ENCODE data around the gene HENMT1. TPM values are rescaled to one million over a fixed set of nuclear protein-coding genes. Genes with fewer than 3 reads are reported as not detected.

The HENMT1 gene
- total RNA-seq, 1 donor from 2014 or later: 3.7 TPM

- peaks cover 1% of the 10 kb centered on the region for H3K9me3 Mint-ChIP-seq
- no peaks in the 10 kb centered on the region for H3K79me2 ChIP-seq (ENCODE audit: low read depth)
- no peak overlapping the region for H3K4me2 ChIP-seq
- TF ChIP-seq EZH2 (IDR thresholded peaks at IDR 0.05): no peak
- TF ChIP-seq EZH2phosphoT487 (IDR thresholded peaks at IDR 0.05): no peak
- TF ChIP-seq, protein P1, sequence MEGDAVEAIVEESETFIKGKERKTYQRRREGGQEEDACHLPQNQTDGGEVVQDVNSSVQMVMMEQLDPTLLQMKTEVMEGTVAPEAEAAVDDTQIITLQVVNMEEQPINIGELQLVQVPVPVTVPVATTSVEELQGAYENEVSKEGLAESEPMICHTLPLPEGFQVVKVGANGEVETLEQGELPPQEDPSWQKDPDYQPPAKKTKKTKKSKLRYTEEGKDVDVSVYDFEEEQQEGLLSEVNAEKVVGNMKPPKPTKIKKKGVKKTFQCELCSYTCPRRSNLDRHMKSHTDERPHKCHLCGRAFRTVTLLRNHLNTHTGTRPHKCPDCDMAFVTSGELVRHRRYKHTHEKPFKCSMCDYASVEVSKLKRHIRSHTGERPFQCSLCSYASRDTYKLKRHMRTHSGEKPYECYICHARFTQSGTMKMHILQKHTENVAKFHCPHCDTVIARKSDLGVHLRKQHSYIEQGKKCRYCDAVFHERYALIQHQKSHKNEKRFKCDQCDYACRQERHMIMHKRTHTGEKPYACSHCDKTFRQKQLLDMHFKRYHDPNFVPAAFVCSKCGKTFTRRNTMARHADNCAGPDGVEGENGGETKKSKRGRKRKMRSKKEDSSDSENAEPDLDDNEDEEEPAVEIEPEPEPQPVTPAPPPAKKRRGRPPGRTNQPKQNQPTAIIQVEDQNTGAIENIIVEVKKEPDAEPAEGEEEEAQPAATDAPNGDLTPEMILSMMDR (IDR thresholded peaks at IDR 0.05): no peak
- H3K36me3 ChIP-seq: no peaks in the 10 kb centered on the region
- H3K9ac ChIP-seq: no peak overlapping the region
- H3K27ac Mint-ChIP-seq: no peak overlapping the region
- H3K27me3 ChIP-seq: peaks cover 38% of the 10 kb centered on the region
- H3K9me3 ChIP-seq (ENCODE audit: low read depth): no peaks in the 10 kb centered on the region
- peaks cover 14% of the 10 kb centered on the region for H3K27me3 Mint-ChIP-seq (ENCODE audit: insufficient read depth, low read depth)
- H2AFZ ChIP-seq (replicated peaks): no peak overlapping the region
- H3K36me3 Mint-ChIP-seq: no peaks in the 10 kb centered on the region
- H3K4me3 ChIP-seq: no peak overlapping the region
- DNase-seq (ENCODE audit: low spot score): no peak
- peaks cover 8% of the 10 kb centered on the region for H3F3A ChIP-seq (ENCODE audit: low read depth)
- H3K27ac ChIP-seq: no peak overlapping the region
- H3K4me1 Mint-ChIP-seq: no peaks in the 10 kb centered on the region
- H3K4me1 ChIP-seq: no peaks in the 10 kb centered on the region
- H3K4me3 Mint-ChIP-seq: no peak overlapping the region
- H4K20me1 ChIP-seq (ENCODE audit: low read depth): no peaks in the 10 kb centered on the region
Measured at GRCh38 chr1:108664481-108664880, 3.6 kb upstream of the HENMT1 start.

GRCh38 chr1:108663074-108663473 lies 2.2 kb upstream of the HENMT1 start:
- H3K9ac ChIP-seq: no peak overlapping the region
- H3K9me3 Mint-ChIP-seq: peaks cover 1% of the 10 kb centered on the region
- H3K4me3 ChIP-seq: no peak overlapping the region
- H3K4me3 Mint-ChIP-seq: no peak overlapping the region
- no peaks in the 10 kb centered on the region for H3K4me1 Mint-ChIP-seq
- no peaks in the 10 kb centered on the region for H3K36me3 ChIP-seq
- no peaks in the 10 kb centered on the region for H4K20me1 ChIP-seq (ENCODE audit: low read depth)
- H3K27ac Mint-ChIP-seq: no peak overlapping the region
- H3F3A ChIP-seq (ENCODE audit: low read depth): peaks cover 8% of the 10 kb centered on the region
- H3K4me1 ChIP-seq: no peaks in the 10 kb centered on the region
- no peaks in the 10 kb centered on the region for H3K9me3 ChIP-seq (ENCODE audit: low read depth)
- H3K4me2 ChIP-seq: no peak overlapping the region
- peaks cover 14% of the 10 kb centered on the region for H3K27me3 Mint-ChIP-seq (ENCODE audit: insufficient read depth, low read depth)
- H3K36me3 Mint-ChIP-seq: no peaks in the 10 kb centered on the region
- TF ChIP-seq, protein P1 (IDR thresholded peaks at IDR 0.05): no peak
- TF ChIP-seq EZH2phosphoT487 (IDR thresholded peaks at IDR 0.05) (no peak), EZH2 (IDR thresholded peaks at IDR 0.05) (no peak)
- no peaks in the 10 kb centered on the region for H3K79me2 ChIP-seq (ENCODE audit: low read depth)
- H3K27ac ChIP-seq: no peak overlapping the region
- DNase-seq (ENCODE audit: low spot score): no peak
- H3K27me3 ChIP-seq: peaks cover 38% of the 10 kb centered on the region
- no peak overlapping the region for H2AFZ ChIP-seq (replicated peaks)

GRCh38 chr1:108657356-108658080 lies 3.4 kb downstream of the HENMT1 start:
- H3K9me3 ChIP-seq (ENCODE audit: low read depth): no peaks in the 10 kb centered on the region
- peaks cover 14% of the 10 kb centered on the region for H3F3A ChIP-seq (ENCODE audit: low read depth)
- no peaks in the 10 kb centered on the region for H4K20me1 ChIP-seq (ENCODE audit: low read depth)
- peaks cover 30% of the 10 kb centered on the region for H3K27me3 ChIP-seq
- TF ChIP-seq EZH2phosphoT487 (IDR thresholded peaks at IDR 0.05) (no peak), EZH2 (IDR thresholded peaks at IDR 0.05) (no peak)
- TF ChIP-seq, protein P1 (IDR thresholded peaks at IDR 0.05): no peak
- no peaks in the 10 kb centered on the region for H3K36me3 ChIP-seq
- no peak overlapping the region for H3K4me2 ChIP-seq
- no peaks in the 10 kb centered on the region for H3K4me1 Mint-ChIP-seq
- no peak overlapping the region for H3K4me3 Mint-ChIP-seq
- H3K4me3 ChIP-seq: no peak overlapping the region
- no peak for DNase-seq (ENCODE audit: low spot score)
- H3K9me3 Mint-ChIP-seq: peaks cover 1% of the 10 kb centered on the region
- H3K9ac ChIP-seq: no peak overlapping the region
- H3K27ac ChIP-seq: no peak overlapping the region
- H3K36me3 Mint-ChIP-seq: no peaks in the 10 kb centered on the region
- H3K4me1 ChIP-seq: no peaks in the 10 kb centered on the region
- H3K27ac Mint-ChIP-seq: no peak overlapping the region
- no peaks in the 10 kb centered on the region for H3K79me2 ChIP-seq (ENCODE audit: low read depth)
- peaks cover 9% of the 10 kb centered on the region for H3K27me3 Mint-ChIP-seq (ENCODE audit: insufficient read depth, low read depth)
- no peak overlapping the region for H2AFZ ChIP-seq (replicated peaks)

All from neural progenitor cell (in vitro differentiated cells).